Liver (tissue), 9 donors: Measurements from ENCODE around the gene COX20. TPM values are rescaled to one million over a fixed set of nuclear protein-coding genes. Genes with fewer than 3 reads are reported as not detected.

Experiments
- DNase-seq: peaks from one replicate; pipeline ENCODE4 v3.0.0-alpha.2; 2017; ENCODE audit warnings: low spot score
- H3K27ac ChIP-seq, 2 donors: one replicate each; pipeline ENCODE4 v1.7.0; 2013; ENCODE audit warnings: inconsistent platforms in 2 of 2, low read length in 2 of 2, control low read depth in 1 of 2, low read depth in 1 of 2, mild to moderate bottlenecking in 1 of 2
- H3K27me3 ChIP-seq, 4 donors: one replicate each; pipeline versions ENCODE4 v1.6.1 to v1.7.0; 2013; ENCODE audit warnings: low read length in 3 of 4, inconsistent platforms in 1 of 4, mild to moderate bottlenecking in 1 of 4, moderate library complexity in 1 of 4; ENCODE audit not compliant: control insufficient read depth in 4 of 4, insufficient read depth in 4 of 4
- H3K36me3 ChIP-seq, 4 donors: one replicate each; pipeline versions ENCODE4 v1.6.1 to v1.7.0; 2013; ENCODE audit warnings: low read length in 3 of 4, mild to moderate bottlenecking in 3 of 4, low read depth in 1 of 4, moderate library complexity in 1 of 4; ENCODE audit not compliant: control insufficient read depth in 4 of 4, insufficient read depth in 3 of 4
- H3K4me1 ChIP-seq, 4 donors: one replicate each; pipeline versions ENCODE4 v1.6.1 to v1.7.0; 2013; ENCODE audit warnings: low read length in 3 of 4, mild to moderate bottlenecking in 3 of 4, moderate library complexity in 1 of 4; ENCODE audit not compliant: control insufficient read depth in 4 of 4, insufficient read depth in 4 of 4
- H3K4me3 ChIP-seq, 3 donors: one replicate each; pipeline versions ENCODE4 v1.6.1 to v1.7.0; 2013; ENCODE audit warnings: low read length in 3 of 3, control low read depth in 1 of 3, low read depth in 1 of 3, mild to moderate bottlenecking in 1 of 3
- H3K9ac ChIP-seq, 2 donors: one replicate each; pipeline ENCODE4 v1.7.0; 2013; ENCODE audit warnings: low read length in 2 of 2, mild to moderate bottlenecking in 2 of 2, moderate library complexity in 2 of 2, control low read depth in 1 of 2, low read depth in 1 of 2
- H3K9me3 ChIP-seq, 4 donors: one replicate each; pipeline versions ENCODE4 v1.6.1 to v1.7.0; 2013; ENCODE audit warnings: low read length in 3 of 4; ENCODE audit not compliant: control insufficient read depth in 4 of 4
- FOXA1 ChIP-seq: IDR thresholded peaks from 2 replicates; pipeline ENCODE4 v1.6.1; 2016; ENCODE audit warnings: antibody characterized with exemption
- FOXA2 ChIP-seq: IDR thresholded peaks from 2 replicates; pipeline ENCODE4 v1.6.1; 2016; ENCODE audit warnings: antibody characterized with exemption
- GABPA ChIP-seq, 2 donors: IDR thresholded peaks in 1 of 2; conservative IDR thresholded peaks in 1 of 2; 2 replicates each; pipeline ENCODE4 v1.6.1; 2016; ENCODE audit warnings: antibody characterized with exemption in 2 of 2, mild to moderate bottlenecking in 1 of 2, moderate library complexity in 1 of 2
- HNF4A ChIP-seq, 2 donors: conservative IDR thresholded peaks; 2 replicates each; pipeline ENCODE4 v1.6.1; 2016; ENCODE audit warnings: antibody characterized with exemption in 2 of 2, mild to moderate bottlenecking in 2 of 2
- HNF4G ChIP-seq: IDR thresholded peaks from 2 replicates; pipeline ENCODE4 v1.6.1; 2016; ENCODE audit warnings: antibody characterized with exemption
- JUND ChIP-seq, 2 donors: IDR thresholded peaks; 2 replicates each; pipeline ENCODE4 v1.6.1; 2016; ENCODE audit warnings: antibody characterized with exemption in 2 of 2
- RAD21 ChIP-seq, 2 donors: IDR thresholded peaks; 2 replicates each; pipeline ENCODE4 v1.6.1; 2016; ENCODE audit warnings: antibody characterized with exemption in 2 of 2, mild to moderate bottlenecking in 2 of 2
- REST ChIP-seq: IDR thresholded peaks from 2 replicates; pipeline ENCODE4 v1.6.1; 2016; ENCODE audit warnings: antibody characterized with exemption, mild to moderate bottlenecking
- RXRA ChIP-seq, 2 donors: IDR thresholded peaks; 2 replicates each; pipeline ENCODE4 v1.6.1; 2017 to 2018; ENCODE audit warnings: antibody characterized with exemption in 2 of 2, mild to moderate bottlenecking in 1 of 2
- SP1 ChIP-seq: IDR thresholded peaks from 2 replicates; pipeline ENCODE4 v1.6.1; 2018; ENCODE audit warnings: antibody characterized with exemption, mild to moderate bottlenecking
- TAF1 ChIP-seq: conservative IDR thresholded peaks from 2 replicates; pipeline ENCODE4 v1.6.1; 2016; ENCODE audit warnings: antibody characterized with exemption, mild to moderate bottlenecking
- YY1 ChIP-seq: IDR thresholded peaks from 2 replicates; pipeline ENCODE4 v1.6.1; 2016; ENCODE audit warnings: antibody characterized with exemption, mild to moderate bottlenecking
- ZBTB33 ChIP-seq: IDR thresholded peaks from 2 replicates; pipeline ENCODE4 v1.6.1; 2016; ENCODE audit warnings: antibody characterized with exemption
- WGBS: extraction: QIAGEN DNeasy Blood & Tissue Kit; methylation state at CpG from one replicate; pipeline ENCODE4 v1.1.7; 2013; 5-methylcytosine and 5-hydroxymethylcytosine counted together
- polyA plus RNA-seq, 2 donors: library from polyadenylated mRNA; stranded (reverse) in 1 of 2; unstranded in 1 of 2; fragments of 200-250 nt in 1 of 2; fragments of >200 nt in 1 of 2; fragmentation: Nextera tagmentation in 1 of 2; extraction: Ambion mirVana in 1 of 2; gene quantifications; one replicate each; pipeline versions ENCODE4 v1.2.1 to v1.2.3, GENCODE V29; 2013 to 2015
- total RNA-seq, 2 donors: library from RNA; depleted of rRNA; stranded (reverse); fragments of >200 nt; gene quantifications; one replicate each; pipeline ENCODE4 v1.2.3, GENCODE V29; 2014
- TF ChIP-seq, protein P1 (sequence below): IDR thresholded peaks from 2 replicates; pipeline ENCODE4 v1.6.1; 2016; ENCODE audit warnings: antibody characterized with exemption
- TF ChIP-seq, protein P2 (sequence below): IDR thresholded peaks from 2 replicates; pipeline ENCODE4 v1.6.1; 2016; ENCODE audit warnings: antibody characterized with exemption
- TF ChIP-seq, protein P3 (sequence below): fragments of 150-350 bp; IDR thresholded peaks from 2 replicates; pipeline ENCODE4 v1.5.1; 2017; ENCODE audit warnings: improper control_type of control experiment, low read depth, low read length; ENCODE audit not compliant: missing input control
- donor health status: healthy.
- donor health status: healthy.
- donor health status: healthy.
- donor health status: healthy.
- donor health status: healthy.

COX20 gene
- total and polyA plus RNA-seq, 4 donors = 16.7 to 45.7 (median 19.0) TPM

DNA sequence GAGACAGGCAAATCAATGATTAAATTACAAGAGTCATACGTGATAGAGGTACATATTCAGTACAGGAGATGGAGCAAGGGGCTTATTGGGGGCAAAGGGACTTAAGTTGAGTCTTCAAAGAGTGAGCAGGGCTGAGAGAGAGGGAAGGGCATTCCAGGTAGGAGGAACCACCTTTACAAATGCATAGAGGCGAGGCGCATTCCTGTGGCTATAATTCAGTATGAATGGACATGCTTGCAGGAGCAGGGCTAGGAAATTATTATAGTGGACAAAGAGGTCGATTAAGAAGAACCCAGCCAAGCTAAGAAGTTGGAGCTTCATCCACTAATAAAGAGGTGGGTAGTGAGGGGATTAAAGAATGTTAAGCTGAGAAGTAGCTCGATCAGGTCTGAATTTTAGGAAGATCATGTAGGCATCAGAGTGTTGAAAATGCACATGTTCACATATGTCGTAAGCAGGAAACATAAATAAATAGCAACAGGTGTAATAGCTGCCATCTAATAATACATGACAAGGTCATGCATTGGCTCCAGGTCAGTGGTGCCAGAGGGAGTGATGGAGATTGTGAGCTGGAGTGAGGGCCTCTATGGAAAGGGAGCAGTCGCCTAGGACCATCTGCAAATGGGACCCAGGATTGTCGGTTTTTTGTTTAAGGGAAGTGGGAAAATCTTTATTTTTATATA lies 40.9 kb downstream of the COX20 start:
- TF ChIP-seq ZBTB33 = no peak
- TF ChIP-seq HNF4A (conservative IDR thresholded peaks at IDR 0.05) = no peak
- TF ChIP-seq SP1 = no peak
- no peak for TF ChIP-seq GABPA (IDR thresholded peaks at IDR 0.05 in 1 of 2, conservative IDR thresholded peaks at IDR 0.05 in 1 of 2)
- TF ChIP-seq, protein P1, sequence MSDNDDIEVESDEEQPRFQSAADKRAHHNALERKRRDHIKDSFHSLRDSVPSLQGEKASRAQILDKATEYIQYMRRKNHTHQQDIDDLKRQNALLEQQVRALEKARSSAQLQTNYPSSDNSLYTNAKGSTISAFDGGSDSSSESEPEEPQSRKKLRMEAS = no peak
- TF ChIP-seq FOXA2 = no peak
- TF ChIP-seq TAF1 = no peak
- no peak for TF ChIP-seq HNF4G
- TF ChIP-seq FOXA1 = no peak
- TF ChIP-seq RXRA (IDR thresholded peaks at IDR 0.05) = no peak
- TF ChIP-seq YY1 = no peak
- no peak for TF ChIP-seq JUND (IDR thresholded peaks at IDR 0.05)
- no peak for TF ChIP-seq RAD21 (IDR thresholded peaks at IDR 0.05)
- Histone ChIP-seq H3K27ac (no peak overlapping the region), H3K4me3 (no peak overlapping the region), H3K36me3 (no peaks in the 10 kb centered on the region), H3K9ac (no peak overlapping the region), H3K4me1 (no peaks in the 10 kb centered on the region), H3K9me3 (no peaks in the 10 kb centered on the region), H3K27me3 (no peaks in the 10 kb centered on the region)
- no peak for DNase-seq
- 93% methylated on average over 8 of the region's 8 CpGs for WGBS

GRCh38 chr1:244878681-244879080 lies 43.2 kb downstream of the COX20 start:
- no peaks in the 10 kb centered on the region for H3K27me3 ChIP-seq
- H3K9me3 ChIP-seq = no peaks in the 10 kb centered on the region
- no peak for DNase-seq

More at GRCh38 chr1:244878681-244879080, 43.2 kb downstream of the COX20 start:
- H3K9ac ChIP-seq = no peak overlapping the region
- no peaks in the 10 kb centered on the region for H3K36me3 ChIP-seq
- H3K27ac ChIP-seq = no peak overlapping the region
- no peak overlapping the region for H3K4me3 ChIP-seq
- 95% methylated on average over 5 of the region's 5 CpGs for WGBS
- TF ChIP-seq, protein P2, sequence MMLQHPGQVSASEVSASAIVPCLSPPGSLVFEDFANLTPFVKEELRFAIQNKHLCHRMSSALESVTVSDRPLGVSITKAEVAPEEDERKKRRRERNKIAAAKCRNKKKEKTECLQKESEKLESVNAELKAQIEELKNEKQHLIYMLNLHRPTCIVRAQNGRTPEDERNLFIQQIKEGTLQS = no peak
- TF ChIP-seq TAF1 (no peak), REST (no peak), RAD21 (IDR thresholded peaks at IDR 0.05) (no peak), YY1 (no peak), FOXA2 (no peak), RXRA (IDR thresholded peaks at IDR 0.05) (no peak)
- TF ChIP-seq, protein P3, sequence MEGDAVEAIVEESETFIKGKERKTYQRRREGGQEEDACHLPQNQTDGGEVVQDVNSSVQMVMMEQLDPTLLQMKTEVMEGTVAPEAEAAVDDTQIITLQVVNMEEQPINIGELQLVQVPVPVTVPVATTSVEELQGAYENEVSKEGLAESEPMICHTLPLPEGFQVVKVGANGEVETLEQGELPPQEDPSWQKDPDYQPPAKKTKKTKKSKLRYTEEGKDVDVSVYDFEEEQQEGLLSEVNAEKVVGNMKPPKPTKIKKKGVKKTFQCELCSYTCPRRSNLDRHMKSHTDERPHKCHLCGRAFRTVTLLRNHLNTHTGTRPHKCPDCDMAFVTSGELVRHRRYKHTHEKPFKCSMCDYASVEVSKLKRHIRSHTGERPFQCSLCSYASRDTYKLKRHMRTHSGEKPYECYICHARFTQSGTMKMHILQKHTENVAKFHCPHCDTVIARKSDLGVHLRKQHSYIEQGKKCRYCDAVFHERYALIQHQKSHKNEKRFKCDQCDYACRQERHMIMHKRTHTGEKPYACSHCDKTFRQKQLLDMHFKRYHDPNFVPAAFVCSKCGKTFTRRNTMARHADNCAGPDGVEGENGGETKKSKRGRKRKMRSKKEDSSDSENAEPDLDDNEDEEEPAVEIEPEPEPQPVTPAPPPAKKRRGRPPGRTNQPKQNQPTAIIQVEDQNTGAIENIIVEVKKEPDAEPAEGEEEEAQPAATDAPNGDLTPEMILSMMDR = no peak
- H3K4me1 ChIP-seq = no peaks in the 10 kb centered on the region
